NCI-H526 treated with DMSO at 0.1 percent for 48 hours (cell line): ENCODE measurements around the gene MED6.

Experiments used
- DNase-seq: peaks from one replicate; lab custom pipeline; 2025; lab: John Stamatoyannopoulos, UW

The MED6 gene, protein sequence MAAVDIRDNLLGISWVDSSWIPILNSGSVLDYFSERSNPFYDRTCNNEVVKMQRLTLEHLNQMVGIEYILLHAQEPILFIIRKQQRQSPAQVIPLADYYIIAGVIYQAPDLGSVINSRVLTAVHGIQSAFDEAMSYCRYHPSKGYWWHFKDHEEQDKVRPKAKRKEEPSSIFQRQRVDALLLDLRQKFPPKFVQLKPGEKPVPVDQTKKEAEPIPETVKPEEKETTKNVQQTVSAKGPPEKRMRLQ

DNA sequence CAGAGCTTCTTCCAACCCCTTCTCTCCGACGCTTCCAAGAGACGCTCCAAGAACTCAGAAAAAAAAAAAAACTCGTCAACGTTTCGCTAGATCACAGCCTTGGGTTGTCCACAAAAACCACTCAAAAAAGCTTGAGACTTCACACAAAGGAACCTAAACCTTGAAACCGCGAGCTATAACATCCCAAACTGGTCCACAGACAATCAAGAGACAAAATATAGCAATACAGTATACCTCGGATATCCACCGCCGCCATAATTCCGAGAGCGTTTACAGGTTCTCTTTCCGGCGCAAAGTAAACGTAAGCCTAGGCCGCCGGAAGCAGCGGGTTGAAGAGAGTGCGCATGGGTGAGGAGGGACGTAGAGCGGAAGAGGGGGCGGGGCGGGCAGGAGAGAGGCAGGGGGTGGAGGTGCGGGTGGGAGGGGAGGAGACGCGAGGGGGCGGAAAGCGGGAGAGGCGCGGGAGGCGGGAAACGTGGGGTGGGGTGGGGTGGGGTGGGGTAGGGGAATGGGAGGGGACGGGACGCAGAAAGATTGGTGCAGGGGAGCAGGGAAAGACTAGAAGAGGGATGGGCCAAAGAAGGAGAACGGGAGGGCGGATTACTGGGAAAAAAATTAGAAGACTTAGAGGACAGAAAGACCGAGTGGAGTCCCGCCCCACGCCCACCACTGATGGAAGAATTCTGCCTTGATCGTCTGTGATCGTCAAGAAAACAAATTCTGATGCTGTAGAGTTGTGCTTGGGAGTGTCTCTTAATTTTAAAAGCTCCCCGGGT is at the start of gene MED6:
Gene MED6, minus strand, starts transcription at position 274 of the 776 bp plus-strand sequence. Its CDS starts 18 bp downstream, at position 256.
- DNase-seq, result peak; percentile 85

DNA sequence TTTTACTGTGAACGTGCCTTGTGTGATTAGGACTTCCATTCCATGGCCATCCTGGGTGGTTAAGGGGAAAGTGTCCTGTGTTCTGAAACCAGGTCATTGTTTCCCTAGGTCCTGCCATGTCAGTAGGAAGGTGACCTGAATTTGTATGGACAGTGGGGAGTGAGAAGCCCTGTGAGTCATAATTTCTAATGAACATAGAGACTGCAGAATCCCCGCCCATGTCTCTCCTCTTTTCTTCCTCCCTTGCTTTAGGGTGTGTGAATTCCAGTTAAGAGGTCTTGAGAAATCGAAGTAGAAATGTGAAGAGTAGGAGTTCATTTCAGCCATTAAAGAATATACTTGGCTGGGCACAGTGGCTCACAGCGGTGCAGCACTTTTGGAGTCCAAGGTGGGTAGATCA is 49.3 kb upstream of the MED6 start:
- DNase-seq, result no peak

DNA sequence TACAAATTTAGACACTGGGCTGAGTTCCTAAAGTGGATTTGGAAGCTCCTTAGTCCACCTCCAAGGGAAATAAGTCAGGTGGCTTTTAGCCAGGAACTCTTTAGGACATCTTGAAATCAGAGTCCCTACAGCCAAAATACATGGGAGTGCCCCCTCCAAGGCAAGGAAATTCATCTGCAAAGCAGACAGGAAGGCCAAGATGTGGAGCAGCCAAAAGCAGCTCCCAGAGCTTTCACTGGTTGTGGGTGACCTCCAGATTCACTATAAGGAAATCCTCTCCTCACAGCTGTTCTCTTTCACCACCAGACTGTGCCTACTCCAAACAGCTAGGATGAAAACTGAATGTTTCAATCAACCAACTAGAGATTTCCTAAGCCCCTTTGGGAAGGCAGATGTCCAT is 47.9 kb upstream of the MED6 start:
- no peak for DNase-seq

DNA sequence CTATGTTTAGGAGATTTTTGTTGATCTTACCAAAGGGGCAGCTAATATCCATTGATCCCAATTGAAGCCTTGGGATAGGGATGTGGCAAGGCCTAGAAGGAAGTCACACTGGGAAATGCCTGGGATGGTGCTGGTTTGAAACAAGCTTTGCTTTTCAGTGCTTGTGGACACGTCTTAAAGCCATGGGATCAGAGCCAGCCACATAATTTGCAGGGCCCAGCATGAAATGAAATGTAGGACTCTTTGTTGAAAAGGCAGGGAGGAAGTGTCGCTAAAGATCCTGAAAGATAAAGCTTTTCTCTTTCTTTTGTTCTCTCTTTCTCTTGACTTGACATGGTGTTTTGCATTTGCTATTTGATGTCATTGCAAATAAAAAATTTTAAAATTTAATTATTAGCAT is 46.2 kb upstream of the MED6 start:
- no peak for DNase-seq

DNA sequence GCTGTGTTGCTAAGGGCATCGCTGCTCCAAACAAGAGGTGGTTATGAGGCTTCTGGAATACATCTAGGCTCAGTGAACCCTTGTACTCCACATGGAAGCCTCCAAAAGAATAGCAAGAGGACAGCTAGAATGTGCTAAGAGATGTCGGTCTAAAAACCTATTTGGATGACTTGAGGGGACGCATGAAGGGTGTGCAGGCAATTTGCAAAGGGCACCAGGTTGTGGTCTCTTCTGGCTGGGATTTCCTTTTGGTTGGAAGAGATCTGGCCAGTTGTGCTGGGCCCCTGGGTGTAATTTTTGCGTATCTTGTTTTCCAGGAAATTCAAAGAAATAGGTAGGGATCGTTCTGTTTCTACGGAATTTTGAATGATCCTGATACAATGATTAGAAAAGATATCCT is 45.4 kb upstream of the MED6 start:
- DNase-seq, result no peak

DNA sequence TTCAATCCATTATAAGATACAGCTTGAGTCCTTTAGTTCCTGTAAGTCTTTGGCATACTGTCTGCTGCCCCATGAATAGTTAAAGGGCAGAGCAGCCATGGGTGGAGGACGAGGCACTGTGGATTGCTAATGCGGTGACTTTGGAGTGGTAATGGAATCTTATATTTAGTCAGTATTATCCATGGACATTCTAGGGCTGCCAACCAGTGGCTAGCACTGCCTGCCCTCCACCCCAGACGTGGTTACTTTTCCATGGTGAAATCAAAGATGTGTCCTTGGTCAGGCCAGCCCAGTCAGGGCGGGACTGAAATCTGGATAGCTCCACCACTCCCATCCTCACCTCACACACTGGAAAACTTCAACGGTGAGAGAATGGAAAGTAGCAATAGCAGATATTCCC is 43.5 kb upstream of the MED6 start:
- no peak for DNase-seq

DNA sequence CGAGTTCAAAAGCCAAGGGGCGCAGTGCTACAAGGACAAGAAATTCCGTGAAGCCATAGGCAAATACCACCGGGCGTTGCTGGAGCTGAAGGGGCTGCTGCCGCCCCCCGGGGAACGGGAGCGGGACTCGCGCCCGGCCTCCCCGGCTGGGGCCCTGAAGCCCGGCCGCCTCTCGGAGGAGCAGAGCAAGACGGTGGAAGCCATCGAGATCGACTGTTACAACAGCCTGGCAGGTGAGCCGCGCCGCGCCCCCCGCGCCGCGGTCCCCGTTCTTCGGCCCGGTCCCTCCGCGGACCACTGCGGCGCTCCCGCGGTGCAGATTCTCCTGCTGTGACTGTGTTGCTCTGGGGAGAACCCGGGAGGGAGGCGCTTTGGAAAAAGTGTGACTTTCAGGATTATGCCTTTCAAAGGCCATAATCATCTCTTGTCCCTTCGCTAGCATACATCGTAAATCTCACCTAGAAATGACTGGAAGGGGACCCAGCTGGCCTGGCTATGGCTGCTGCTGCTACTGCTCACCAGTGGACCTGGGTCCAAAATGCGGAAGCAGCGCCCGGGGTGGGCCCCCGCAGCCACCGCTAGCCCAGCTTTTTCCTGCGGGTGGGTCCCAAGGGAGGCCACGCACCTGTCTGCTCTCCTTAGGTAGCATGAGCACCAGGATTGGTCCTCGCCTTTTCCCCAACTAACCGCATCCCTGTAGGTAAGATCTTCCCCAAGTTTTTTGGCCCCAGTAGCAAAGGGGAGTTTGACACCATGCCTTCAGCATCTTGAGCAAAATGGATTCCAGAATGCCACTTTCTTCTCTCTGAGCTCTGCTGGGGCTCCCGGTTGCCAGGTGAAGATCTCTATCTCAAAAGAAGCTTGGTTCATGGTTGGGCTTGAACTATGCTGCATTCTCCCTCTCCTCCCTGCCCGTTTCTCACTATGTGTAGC is 42.1 kb upstream of the MED6 start:
- peak; percentile 32 for DNase-seq

DNA sequence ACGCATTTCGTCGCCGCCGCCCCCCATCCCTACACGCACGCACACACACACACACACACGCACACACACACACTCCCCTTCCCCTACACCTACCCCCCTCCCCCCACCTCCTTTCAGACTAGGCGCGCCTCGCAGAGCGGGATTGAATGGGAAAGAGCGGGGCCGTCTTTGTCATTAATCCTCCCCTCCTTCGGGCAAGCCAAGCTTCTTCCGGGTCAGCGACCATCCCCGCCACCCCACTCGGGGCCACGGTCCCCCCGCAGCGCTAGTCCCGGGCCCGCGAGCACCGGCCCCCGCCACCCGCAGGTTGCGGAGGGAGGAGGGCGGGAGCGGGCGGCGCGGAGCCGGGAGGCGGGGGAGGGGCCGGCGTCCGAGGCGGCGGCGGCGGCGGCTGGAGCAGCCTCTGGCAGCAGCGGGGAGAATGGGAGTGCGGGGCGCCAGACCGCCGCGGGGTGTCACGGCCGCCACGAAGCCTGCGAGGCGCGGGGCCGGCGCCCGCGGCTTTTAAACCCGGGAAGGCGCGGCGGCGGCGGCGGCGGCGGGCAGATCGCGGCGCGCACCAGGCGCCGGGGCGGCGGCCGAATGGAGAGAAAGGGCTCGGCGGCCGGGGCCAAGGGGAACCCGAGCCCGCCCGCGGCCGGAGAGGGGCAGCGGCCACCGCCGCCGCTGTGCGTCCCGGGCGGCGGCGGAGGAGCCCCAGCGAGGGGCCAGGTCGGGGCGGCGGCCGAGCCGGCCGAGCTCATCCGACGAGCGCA is 41.3 kb upstream of the MED6 start, which contains the start of gene TTC9:
Gene TTC9, plus strand, starts transcription at position 369 of the 755 bp plus-strand sequence. Its CDS starts 214 bp downstream, at position 583.
- DNase-seq, result no peak

DNA sequence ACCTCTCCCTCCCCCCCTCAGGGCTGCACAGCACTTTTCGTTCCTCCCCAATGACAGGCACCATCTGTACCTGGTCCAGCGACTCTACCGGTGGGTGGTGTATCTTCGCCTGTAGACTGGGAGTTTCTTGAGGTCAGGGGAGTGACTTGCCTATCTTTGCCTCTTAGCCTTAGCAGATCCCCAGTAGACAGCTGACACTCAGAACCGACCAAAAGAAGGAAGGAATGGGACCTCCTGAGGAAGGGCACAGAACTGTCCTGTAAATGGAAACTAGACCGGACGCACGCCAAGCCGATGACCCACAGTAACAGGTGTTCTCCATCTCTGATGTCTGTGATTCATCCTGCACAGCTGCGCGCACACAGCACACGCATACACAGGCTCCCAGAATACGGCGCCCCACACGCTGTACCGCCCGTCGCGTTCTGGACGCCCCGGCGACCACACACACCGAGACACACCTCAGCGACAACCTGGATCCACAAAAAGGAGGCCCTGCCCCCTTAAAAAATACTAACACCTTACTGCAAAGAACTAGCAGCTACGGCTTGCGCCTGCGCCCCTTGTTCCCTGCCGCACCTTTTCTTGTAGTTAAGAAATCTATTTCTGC is 40.6 kb upstream of the MED6 start:
- peak; percentile 11 for DNase-seq

DNA sequence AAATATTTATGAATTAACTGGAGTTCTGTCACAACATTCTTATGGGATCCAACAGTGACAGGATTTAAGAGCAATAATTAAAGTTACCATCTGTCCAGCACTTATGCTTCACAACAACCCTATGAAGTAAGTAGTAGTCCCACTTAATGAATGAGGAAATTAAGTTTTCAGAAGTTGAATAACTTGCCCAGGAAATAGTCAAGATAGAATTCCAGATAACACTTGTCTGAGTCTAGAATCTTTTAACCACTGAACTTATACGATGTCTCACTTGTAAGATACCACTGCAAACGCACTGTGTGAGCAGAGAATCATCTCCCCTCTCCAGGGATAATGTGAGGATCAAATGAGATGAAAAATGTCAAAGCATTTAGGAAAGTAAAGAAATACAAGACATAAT is 38.0 kb upstream of the MED6 start:
- no peak for DNase-seq

DNA sequence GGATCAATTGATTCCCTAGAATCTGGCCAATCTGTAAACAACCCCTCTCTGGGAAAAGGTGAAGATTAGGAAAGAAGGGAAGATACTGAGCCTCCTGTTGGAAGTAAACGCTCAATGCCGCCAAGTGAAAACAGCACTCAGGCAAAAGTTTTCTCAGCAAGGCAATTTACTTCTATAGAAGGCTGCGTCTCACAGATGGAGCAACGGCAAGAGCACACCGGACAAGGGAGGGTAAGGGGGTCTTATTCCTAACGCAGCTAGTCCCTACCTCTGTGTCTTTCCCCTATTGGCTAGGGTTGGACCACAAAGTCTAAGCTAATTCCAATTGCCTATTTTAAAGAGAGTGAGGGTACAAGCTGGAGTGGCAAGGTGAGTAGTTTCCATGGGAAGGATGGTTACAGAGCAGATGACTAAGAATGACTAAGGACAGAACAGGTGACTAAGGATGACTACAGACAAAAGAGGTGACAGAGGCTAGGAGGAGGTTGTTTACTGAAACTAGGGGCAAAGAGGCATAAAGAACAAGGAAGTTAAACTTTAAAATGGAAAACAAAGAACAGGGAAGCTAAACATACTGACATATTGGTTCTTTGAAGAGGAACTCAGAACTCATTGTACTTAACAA is 35.6 kb upstream of the MED6 start:
- DNase-seq, result no peak

DNA sequence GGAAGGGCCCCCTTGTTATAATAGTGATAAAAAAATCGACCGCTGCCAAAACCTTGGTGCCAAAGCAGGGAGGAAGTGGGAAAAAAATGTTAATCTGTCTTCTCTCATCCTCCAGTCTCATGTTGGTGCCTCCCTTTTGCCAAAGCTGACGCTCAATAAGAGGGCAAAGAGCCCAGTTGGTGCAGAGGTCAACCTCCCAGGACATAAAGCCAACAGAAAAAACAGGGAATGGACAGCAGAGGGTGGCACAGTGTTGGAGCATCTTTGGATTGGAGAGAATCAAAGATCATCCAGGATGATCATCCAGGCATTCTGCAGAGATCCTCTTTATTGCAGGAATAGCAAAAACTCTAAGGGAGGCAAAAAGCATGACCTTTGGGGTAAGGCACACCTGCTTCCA is 31.5 kb upstream of the MED6 start:
- no peak for DNase-seq

DNA sequence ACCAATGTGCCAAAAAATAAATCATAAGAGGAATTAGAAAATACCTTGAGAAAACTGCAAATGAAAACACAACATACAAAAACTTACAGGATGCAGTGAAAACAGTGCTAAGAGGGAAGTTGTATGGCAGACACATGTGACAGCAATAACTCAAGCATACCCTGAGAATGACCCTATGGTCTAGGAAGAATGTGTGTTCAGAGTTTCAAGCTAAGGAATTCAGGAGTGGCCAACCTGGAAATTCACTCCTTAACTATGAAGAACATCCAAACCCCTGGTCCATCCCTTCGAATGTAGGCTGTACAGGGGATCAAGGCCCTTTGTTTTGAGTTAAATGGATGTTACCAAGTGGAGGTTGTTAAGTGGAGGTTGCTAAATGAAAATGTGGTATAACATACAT is 24.5 kb upstream of the MED6 start:
- DNase-seq, result no peak

DNA sequence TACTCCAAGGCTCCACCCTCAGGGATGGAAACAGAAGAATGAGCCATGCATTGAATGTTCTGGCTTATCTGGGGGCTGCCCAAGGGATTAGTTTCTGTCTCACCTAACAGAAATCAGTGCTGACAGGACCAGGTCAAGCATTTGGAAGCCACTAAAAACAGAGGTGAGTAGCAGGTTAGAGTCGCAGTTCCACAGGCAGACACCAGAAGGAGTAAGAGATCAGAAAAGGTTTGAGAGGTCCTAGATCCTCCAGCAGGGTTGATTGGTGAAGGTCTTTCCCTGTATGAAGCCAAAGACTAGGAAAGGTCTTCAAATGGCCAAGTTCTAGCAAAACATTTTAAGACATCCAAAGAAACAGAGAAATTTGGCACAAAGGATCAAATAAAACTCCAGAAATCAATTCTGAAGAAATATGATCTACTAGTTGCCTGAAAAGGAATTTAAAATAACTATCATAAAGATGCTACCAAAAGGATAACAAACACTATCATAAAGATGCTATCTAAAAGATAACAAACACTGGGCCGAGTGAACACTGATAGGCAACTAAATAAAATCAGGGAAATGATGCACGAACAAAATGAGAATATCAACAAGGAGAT is 21.8 kb upstream of the MED6 start:
- DNase-seq, result no peak

DNA sequence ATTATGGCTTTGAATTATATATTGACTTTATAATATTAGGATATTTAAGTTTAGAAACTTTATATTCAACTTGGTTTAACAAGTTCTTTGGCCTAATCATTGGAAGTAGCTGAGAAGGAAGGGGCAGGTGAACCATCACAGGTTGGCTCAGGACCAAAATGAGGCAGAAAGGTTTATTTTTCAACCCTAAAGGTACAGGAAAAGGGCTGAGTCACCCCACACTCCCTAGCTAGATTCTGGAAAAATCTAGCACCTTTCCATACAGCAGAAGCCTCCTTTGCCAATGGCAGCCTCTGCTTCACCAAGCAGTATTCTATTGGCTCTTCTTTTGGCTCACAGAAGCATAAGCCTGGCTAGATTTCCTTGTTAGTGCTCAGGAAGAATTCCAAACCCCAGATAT is 19.3 kb upstream of the MED6 start:
- DNase-seq, result no peak

DNA sequence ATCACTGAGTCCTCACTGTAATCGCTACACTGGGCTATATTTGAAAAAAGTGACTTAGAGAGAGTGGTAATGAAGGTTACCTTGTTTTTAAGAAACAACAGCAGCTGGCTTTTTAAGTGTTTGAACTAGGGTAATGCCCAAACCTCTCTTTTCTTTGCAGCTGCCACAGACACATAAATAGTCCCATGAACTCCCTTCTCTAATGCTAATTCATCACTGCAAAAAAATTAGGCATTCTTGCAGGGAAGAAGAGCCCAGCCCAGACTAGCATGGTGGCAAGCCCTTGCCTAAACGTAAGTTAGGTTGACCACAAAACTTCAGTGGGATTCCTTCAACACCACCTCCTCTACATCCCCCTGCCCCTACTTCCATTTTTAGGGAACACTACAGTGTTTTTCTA is 17.9 kb upstream of the MED6 start:
- DNase-seq, result no peak

DNA sequence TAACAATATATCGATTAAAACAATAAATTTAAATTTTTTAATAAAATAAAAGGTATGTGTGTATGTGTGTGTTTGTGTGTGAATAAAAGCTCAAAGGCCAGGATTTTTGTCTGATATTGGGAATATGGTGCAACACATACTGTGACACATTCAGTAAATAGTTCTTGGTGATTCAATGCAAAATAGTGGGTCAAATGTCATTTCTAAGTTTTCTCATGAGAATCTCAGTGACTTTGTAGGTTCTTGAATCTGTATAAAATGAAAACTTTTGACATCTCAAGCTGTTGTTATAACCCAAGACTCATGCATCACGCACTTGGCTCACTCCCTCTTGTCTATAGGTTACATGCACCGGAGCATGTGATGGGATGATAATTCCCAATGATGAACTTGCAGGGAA is 16.2 kb upstream of the MED6 start:
- no peak for DNase-seq

DNA sequence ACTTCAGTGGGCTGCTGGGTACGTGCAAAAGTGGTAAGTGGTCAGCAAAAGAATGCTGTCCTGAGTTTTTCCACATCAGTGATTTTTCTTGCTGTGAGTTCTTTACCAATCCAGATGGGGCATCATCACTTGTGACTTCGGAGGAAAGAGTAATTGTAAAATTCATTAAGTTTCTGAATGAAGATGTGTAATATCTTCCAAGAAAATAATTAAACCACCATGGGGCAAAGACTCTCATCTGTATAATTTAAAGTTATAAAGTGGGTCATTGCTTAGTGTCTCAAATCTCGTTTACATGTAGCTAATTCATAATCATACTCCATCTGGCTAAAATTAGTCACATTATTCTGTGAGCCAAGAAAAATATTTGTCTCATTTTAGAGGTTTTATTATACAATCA is 10.8 kb upstream of the MED6 start:
- no peak for DNase-seq

DNA sequence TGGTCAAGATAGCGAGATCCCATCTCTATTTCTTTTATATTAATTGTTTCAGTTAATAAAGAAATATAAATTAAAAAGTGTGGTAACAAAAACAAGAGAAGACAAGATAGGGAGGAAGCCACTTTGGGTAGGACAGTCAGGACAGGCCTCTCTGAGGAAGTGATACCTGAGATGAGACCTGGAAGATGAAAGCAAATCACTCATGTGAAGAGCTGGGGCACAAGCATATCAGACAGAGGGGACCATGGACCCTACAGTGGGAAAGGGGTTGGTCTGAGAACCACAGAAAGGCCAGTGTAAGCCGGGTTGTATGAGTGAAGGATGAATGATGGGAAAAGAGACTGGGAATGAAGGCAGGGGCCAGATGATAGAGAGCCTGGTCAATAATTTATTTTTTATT is 1.8 kb upstream of the MED6 start:
- no peak for DNase-seq

DNA sequence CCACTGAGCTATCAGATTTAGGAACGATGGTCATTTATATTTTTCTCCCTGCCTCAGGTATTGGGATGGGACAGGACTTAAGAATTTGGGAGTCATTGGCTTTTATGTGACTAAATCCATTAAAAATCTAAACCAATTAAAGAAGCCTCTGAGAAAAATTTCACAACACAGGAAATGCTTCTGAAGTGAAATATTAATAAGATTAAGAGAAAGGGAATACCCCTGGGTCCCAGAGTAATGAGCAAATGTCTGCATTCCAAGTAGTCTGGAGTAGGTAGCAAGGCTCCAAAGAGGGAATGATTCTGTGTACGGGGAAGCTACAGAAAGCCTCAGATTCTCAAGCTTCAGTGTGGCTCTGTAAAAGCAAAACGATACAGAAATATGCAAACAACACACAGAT is 707 bp upstream of the MED6 start:
- DNase-seq, result no peak

DNA sequence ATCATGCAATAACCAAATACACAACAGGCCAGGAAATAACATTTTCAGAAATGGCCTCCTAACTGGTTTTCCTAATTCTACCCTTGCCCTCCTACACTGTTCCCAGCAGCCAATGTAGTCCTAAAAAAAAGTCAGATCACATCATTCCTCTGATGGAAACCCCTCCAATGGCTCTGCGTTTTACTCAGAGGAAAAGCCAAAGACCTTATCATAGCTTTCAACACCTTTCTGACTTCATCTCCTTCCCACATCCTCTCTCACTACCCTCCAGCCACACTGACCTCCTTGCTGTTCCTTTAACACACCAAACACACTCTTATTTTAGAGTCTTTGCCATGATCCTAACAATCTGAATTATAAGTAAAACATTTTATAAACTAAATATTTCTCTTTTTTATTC is 1.1 kb downstream of the MED6 start:
- no peak for DNase-seq
